Body of pancreas (tissue), 4 donors: Measurements from ENCODE around the gene FAM234A. TPM values are rescaled to one million over a fixed set of nuclear protein-coding genes. Genes with fewer than 3 reads are reported as not detected.

Experiments
- ATAC-seq: fragments of 150-250 bp; one replicate; pipeline ENCODE4 v1.9.1; 2016
- DNase-seq, 4 donors: peaks; one replicate each; pipeline ENCODE4 v3.0.0-alpha.2; 2019
- H3K27ac ChIP-seq, 4 donors: fragments of 200-600 bp; sonication (generic); 1 replicate in 3 of 4; 2 replicates in 1 of 4; pipeline versions ENCODE4 v1.5.1 to v1.6.1; 2016 to 2019; ENCODE audit warnings: mild to moderate bottlenecking in 1 of 4, mixed read lengths in 1 of 4, moderate library complexity in 1 of 4
- H3K27me3 ChIP-seq, 2 donors: fragments of 200-600 bp; sonication (generic); one replicate each; pipeline ENCODE4 v1.6.0; 2016; ENCODE audit warnings: mild to moderate bottlenecking in 1 of 2
- H3K36me3 ChIP-seq, 2 donors: fragments of 200-600 bp; sonication (generic); replicated peaks in 1 of 2; 2 replicates each; pipeline ENCODE4 v1.5.1; 2016; ENCODE audit warnings: low read depth in 2 of 2; ENCODE audit not compliant: insufficient read depth in 1 of 2
- H3K4me1 ChIP-seq: fragments of 200-600 bp; sonication (generic); one replicate; pipeline ENCODE4 v1.6.0; 2016
- H3K4me3 ChIP-seq, 2 donors: fragments of 200-600 bp; sonication (generic); 1 replicate in 1 of 2; 2 replicates in 1 of 2; pipeline ENCODE4 v1.5.1; 2016 to 2019
- H3K9me3 ChIP-seq, 3 donors: fragments of 200-600 bp; sonication (generic); 1 replicate in 2 of 3; 2 replicates in 1 of 3; pipeline ENCODE4 v1.5.1; 2016
- POLR2A ChIP-seq, 3 donors: fragments of 450-650 bp; IDR thresholded peaks; one replicate each; pipeline ENCODE4 v1.6.1; 2016; ENCODE audit warnings: antibody characterized with exemption in 3 of 3, mild to moderate bottlenecking in 2 of 3
- WGBS, 2 donors: methylation state at CpG; one replicate each; pipeline ENCODE4 v1.1.5; 2017; 5-methylcytosine and 5-hydroxymethylcytosine counted together
- intact Hi-C: fragments of 100-400 bp; cut with DNase I; formaldehyde crosslinking; loops from one replicate; pipeline ENCODE4 v1.15.1; 2023
- total RNA-seq, 2 donors: library from RNA; depleted of rRNA; stranded (reverse); fragments of >200 nt; gene quantifications; one replicate each; pipeline ENCODE4 v1.1.0, GENCODE V29; 2016
- TF ChIP-seq, protein P1 (sequence below), 7 experiments: fragments of 450-650 bp in 4 of 7; fragments of 200-600 bp in 3 of 7; sonication (generic) in 3 of 7; IDR thresholded peaks; one replicate each; pipeline ENCODE4 v1.5.1; 2016 to 2019; ENCODE audit warnings: antibody characterized with exemption in 7 of 7

FAM234A gene
- total RNA-seq, 2 donors from 2014 or later, result 44.2 to 50.8 TPM

DNA sequence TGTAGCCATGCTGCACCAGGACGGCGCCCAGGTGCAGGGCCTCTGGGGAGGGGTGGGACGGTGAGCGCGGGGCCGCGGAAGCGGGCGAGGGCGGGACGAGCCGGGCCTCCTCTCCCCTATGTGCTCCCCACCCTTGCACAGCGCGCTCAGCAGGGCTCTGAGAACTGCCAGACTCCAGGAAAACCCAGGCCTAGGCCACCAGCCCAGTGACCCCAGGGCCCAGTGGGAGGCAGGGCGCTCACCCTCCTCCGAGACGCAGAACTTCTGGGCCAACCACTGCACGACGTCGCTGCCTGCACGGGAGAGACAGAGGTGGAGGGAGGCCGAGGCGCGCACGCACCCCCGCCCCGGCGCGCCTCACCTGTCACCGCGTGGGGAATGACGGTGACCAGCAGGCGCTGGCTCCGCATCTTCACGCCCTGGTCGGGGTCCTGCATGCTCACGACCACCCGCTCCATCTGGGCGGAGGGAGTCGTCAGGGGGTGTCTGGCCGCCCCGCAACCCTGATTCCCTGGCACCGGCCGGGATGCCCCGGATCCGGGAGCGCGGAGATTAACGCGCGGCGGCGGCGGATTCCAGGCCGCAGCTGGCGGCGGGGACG lies 40.5 kb downstream of the FAM234A start:
- Histone ChIP-seq H3K4me3 (no peak overlapping the region), H3K9me3 (no peaks in the 10 kb centered on the region), H3K4me1 (peaks cover 49% of the 10 kb centered on the region), H3K27me3 (no peaks in the 10 kb centered on the region), H3K27ac (no peak overlapping the region), H3K36me3 (no peaks in the 10 kb centered on the region)
- ATAC-seq (peak; percentile 9), DNase-seq (peak in 1 of 4 donors; percentile 44)
- 0 to 1% methylated on average over 19 to 39 of the region's 58 CpGs for WGBS, 2 donors
- peak; percentile 9 to 16 (median 13) for TF ChIP-seq POLR2A (IDR thresholded peaks at IDR 0.05)
- TF ChIP-seq, protein P1, sequence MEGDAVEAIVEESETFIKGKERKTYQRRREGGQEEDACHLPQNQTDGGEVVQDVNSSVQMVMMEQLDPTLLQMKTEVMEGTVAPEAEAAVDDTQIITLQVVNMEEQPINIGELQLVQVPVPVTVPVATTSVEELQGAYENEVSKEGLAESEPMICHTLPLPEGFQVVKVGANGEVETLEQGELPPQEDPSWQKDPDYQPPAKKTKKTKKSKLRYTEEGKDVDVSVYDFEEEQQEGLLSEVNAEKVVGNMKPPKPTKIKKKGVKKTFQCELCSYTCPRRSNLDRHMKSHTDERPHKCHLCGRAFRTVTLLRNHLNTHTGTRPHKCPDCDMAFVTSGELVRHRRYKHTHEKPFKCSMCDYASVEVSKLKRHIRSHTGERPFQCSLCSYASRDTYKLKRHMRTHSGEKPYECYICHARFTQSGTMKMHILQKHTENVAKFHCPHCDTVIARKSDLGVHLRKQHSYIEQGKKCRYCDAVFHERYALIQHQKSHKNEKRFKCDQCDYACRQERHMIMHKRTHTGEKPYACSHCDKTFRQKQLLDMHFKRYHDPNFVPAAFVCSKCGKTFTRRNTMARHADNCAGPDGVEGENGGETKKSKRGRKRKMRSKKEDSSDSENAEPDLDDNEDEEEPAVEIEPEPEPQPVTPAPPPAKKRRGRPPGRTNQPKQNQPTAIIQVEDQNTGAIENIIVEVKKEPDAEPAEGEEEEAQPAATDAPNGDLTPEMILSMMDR (IDR thresholded peaks at IDR 0.05), result no peak
- intact Hi-C loops, result no loop called here

DNA sequence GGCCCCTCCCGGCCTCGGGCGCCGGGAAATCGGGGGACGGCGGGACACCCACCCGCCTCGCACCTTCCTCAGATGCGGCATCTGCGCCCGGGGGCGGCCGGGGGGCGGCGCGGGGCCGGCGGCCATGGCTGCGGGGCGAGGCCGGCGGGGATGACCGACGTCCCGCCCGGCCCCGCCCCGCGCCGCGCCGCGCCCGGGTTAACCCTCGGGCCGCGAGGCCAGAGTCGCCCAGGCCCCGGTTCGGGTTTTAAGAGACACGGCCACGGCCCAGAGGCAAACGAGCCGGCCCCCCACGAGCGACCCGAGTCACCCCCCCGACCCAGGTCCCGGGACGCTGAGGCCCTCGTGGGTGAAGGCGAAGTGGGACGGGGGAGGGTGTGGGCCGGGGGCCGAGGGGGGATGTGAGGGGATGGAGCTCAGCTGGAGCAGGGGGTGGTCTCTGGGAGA lies 41.2 kb downstream of the FAM234A start, which contains the start of gene RGS11:
Gene RGS11 (minus strand): TSS at position 159 of the 447 bp plus-strand sequence. CDS start 33 bp downstream, at position 126.
- Histone ChIP-seq H3K27me3 (no peaks in the 10 kb centered on the region), H3K4me1 (peaks cover 45% of the 10 kb centered on the region), H3K4me3 (no peak within 1 kb of the TSS), H3K36me3 (no peaks in the 10 kb centered on the region), H3K9me3 (no peaks in the 10 kb centered on the region), H3K27ac (peak within 1 kb of the TSS in 1 of 4 donors; percentile 12)
- WGBS, 2 donors, result 0 to 3% methylated on average over 3 to 47 of the region's 56 CpGs
- TF ChIP-seq, protein P1 (IDR thresholded peaks at IDR 0.05), result no peak
- no peak for TF ChIP-seq POLR2A (IDR thresholded peaks at IDR 0.05)
- no peak for ATAC-seq
- no peak for DNase-seq
- intact Hi-C loops, result no loop called here

DNA sequence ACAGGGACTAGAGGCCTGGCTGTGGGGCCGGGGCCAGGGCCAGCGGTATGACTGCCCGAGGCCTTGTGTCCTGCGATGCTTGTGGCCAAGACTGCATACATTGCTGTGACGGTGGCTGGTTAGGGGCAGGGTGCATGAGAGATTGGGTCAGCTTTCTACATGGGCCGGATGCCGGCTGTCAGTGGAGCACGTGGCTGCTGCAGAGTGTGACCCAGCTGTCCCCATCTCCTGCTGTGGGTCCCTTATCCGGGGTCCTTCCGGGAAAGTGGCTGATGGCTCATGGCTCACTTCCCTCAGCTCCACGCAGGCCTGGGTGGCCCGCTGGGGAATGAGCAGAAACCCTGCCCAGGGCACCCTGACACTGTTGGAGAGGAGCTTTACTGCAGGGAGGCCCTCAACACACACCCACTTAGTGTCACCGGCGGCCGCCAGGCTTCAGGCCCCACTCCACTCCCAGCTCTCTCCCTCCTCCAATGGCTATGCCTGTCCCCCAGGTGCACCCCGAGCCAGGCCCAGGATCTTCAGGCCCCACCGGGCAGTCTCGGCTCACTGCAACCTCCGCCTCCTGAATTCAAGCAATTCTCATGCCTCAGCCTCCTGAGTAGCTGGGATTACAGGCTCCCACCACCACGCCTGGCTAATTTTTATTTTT lies 41.9 kb downstream of the FAM234A start:
- H3K27ac ChIP-seq, result peak overlapping the region in 1 of 4 donors; percentile 12
- DNase-seq (peak in 1 of 4 donors; percentile 55), ATAC-seq (no peak)
- TF ChIP-seq, protein P1 (IDR thresholded peaks at IDR 0.05), result no peak
- TF ChIP-seq POLR2A (IDR thresholded peaks at IDR 0.05), result no peak
- no peaks in the 10 kb centered on the region for H3K9me3 ChIP-seq
- WGBS, 2 donors, result 49 to 68% methylated on average over 10 to 20 of the region's 20 CpGs
- peaks cover 48% of the 10 kb centered on the region for H3K4me1 ChIP-seq
- H3K27me3 ChIP-seq, result no peaks in the 10 kb centered on the region
- H3K4me3 ChIP-seq, result no peak overlapping the region
- intact Hi-C loops, result no loop called here
- H3K36me3 ChIP-seq, result no peaks in the 10 kb centered on the region

DNA sequence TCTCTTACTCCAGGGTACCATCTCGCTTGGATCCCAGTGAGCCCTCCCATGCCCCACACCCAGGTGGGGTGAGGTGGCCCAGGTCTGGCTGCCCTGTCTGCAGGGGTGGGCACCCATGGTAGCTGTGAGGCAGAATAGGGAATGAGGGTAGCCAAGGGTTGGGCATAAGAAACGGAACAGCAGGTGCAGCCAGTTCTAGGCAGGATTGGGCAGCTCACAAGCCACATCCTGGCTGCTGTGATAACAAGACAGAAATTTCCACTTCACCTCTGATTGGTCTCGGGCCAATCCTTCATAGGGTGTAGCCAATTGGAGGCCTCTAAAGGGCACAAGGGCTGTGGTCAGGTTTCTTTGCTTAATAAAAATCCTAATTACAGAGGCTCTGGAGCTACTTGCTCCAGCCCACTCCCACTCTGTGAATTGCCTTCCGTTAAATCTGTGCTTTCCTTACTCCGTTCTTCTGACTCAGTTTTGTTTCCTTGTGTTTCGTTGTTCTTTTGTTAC lies 44.3 kb downstream of the FAM234A start:
- intact Hi-C loops, result no loop called here
- ATAC-seq, result peak; percentile 56
- Histone ChIP-seq H3K36me3 (no peaks in the 10 kb centered on the region), H3K4me1 (peaks cover 42% of the 10 kb centered on the region), H3K27ac (peak overlapping the region; percentile 68 to 91 (median 80)), H3K4me3 (peak overlapping the region in 1 of 2 donors; percentile 4), H3K27me3 (no peaks in the 10 kb centered on the region), H3K9me3 (no peaks in the 10 kb centered on the region)
- peak; percentile 44 to 89 (median 58) for TF ChIP-seq POLR2A (IDR thresholded peaks at IDR 0.05)
- TF ChIP-seq, protein P1 (IDR thresholded peaks at IDR 0.05), result no peak
- WGBS, 2 donors, result 24 to 32% methylated on average over 5 to 6 of the region's 6 CpGs
- DNase-seq, result peak; percentile 78 to 94 (median 89)
